ENCODE results near the gene FAAP100.

The FAAP100 gene

GRCh38 chr17:81516439-81516838, 35.7 kb downstream of the FAAP100 start:
- H4K20me1 ChIP-seq (ENCODE audit: insufficient read depth, low read length, poor library complexity, severe bottlenecking), result peaks cover 38% of the 10 kb centered on the region
- H3K9me2 ChIP-seq (replicated peaks; ENCODE audit: low read depth, low read length), result no peaks in the 10 kb centered on the region
- peak overlapping the region; percentile 94 for H3K4me2 ChIP-seq (ENCODE audit: low read depth, low read length, poor library complexity, severe bottlenecking)
- peak overlapping the region; percentile 95 for H3K9ac ChIP-seq (ENCODE audit: low read depth, low read length, poor library complexity, severe bottlenecking)
- H3K4me3 ChIP-seq (ENCODE audit: low read length, poor library complexity, severe bottlenecking), result peak overlapping the region; percentile 76
- peaks cover 10% of the 10 kb centered on the region for H3F3A ChIP-seq (ENCODE audit: low read depth)
- H3K79me2 ChIP-seq (ENCODE audit: insufficient read depth, low read length), result peaks cover 62% of the 10 kb centered on the region
- H3K9me3 ChIP-seq (ENCODE audit: insufficient read depth, low read depth, low read length), result no peaks in the 10 kb centered on the region
- no peak for TF ChIP-seq CTCF (conservative IDR thresholded peaks at IDR 0.05; ENCODE audit: low read length)
- H3K27me3 ChIP-seq (ENCODE audit: insufficient read depth, low read length, poor library complexity, severe bottlenecking), result peaks cover 11% of the 10 kb centered on the region
- H2AFZ ChIP-seq (ENCODE audit: low read length), result no peak overlapping the region
- peaks cover 9% of the 10 kb centered on the region for H3K36me3 ChIP-seq (ENCODE audit: insufficient read depth, low read length)
- peaks cover 41% of the 10 kb centered on the region for H3K4me1 ChIP-seq (ENCODE audit: insufficient read depth, low read length, poor library complexity, severe bottlenecking)

- no peak for TF ChIP-seq CTCF (conservative IDR thresholded peaks at IDR 0.05; ENCODE audit: low read length)
- no peak for TF ChIP-seq EZH2phosphoT487 (IDR thresholded peaks at IDR 0.05; ENCODE audit: borderline replicate concordance)
- no peaks in the 10 kb centered on the region for H3K9me3 ChIP-seq (ENCODE audit: insufficient read depth, low read depth, low read length)
- peaks cover 18% of the 10 kb centered on the region for H3K36me3 ChIP-seq (ENCODE audit: insufficient read depth, low read length)
- peak overlapping the region; percentile 94 for H3K4me2 ChIP-seq (ENCODE audit: low read depth, low read length, poor library complexity, severe bottlenecking)
- no peaks in the 10 kb centered on the region for H3K9me2 ChIP-seq (replicated peaks; ENCODE audit: low read depth, low read length)
- H3K9ac ChIP-seq (ENCODE audit: low read depth, low read length, poor library complexity, severe bottlenecking), result peak overlapping the region; percentile 95
- peaks cover 20% of the 10 kb centered on the region for H3K27me3 ChIP-seq (ENCODE audit: insufficient read depth, low read length, poor library complexity, severe bottlenecking)
- peaks cover 8% of the 10 kb centered on the region for H3F3A ChIP-seq (ENCODE audit: low read depth)
- peaks cover 41% of the 10 kb centered on the region for H3K4me1 ChIP-seq (ENCODE audit: insufficient read depth, low read length, poor library complexity, severe bottlenecking)
- H2AFZ ChIP-seq (ENCODE audit: low read length), result no peak overlapping the region
- peaks cover 47% of the 10 kb centered on the region for H4K20me1 ChIP-seq (ENCODE audit: insufficient read depth, low read length, poor library complexity, severe bottlenecking)
- H3K4me3 ChIP-seq (ENCODE audit: low read length, poor library complexity, severe bottlenecking), result peak overlapping the region; percentile 76
- peaks cover 70% of the 10 kb centered on the region for H3K79me2 ChIP-seq (ENCODE audit: insufficient read depth, low read length)
Measured at GRCh38 chr17:81515530-81516041, 36.6 kb downstream of the FAAP100 start.

- Histone ChIP-seq H3K79me2 (ENCODE audit: insufficient read depth, low read length) (peaks cover 77% of the 10 kb centered on the region), H3K27me3 (ENCODE audit: insufficient read depth, low read length, poor library complexity, severe bottlenecking) (peaks cover 26% of the 10 kb centered on the region), H3K36me3 (ENCODE audit: insufficient read depth, low read length) (peaks cover 24% of the 10 kb centered on the region), H3K9me2 (replicated peaks; ENCODE audit: low read depth, low read length) (no peaks in the 10 kb centered on the region), H2AFZ (ENCODE audit: low read length) (no peak overlapping the region), H3F3A (ENCODE audit: low read depth) (peaks cover 5% of the 10 kb centered on the region), H3K9me3 (ENCODE audit: insufficient read depth, low read depth, low read length) (no peaks in the 10 kb centered on the region), H3K4me2 (ENCODE audit: low read depth, low read length, poor library complexity, severe bottlenecking) (peak overlapping the region; percentile 94), H3K4me1 (ENCODE audit: insufficient read depth, low read length, poor library complexity, severe bottlenecking) (peaks cover 43% of the 10 kb centered on the region), H3K4me3 (ENCODE audit: low read length, poor library complexity, severe bottlenecking) (peak overlapping the region; percentile 76), H3K9ac (ENCODE audit: low read depth, low read length, poor library complexity, severe bottlenecking) (peak overlapping the region; percentile 95), H4K20me1 (ENCODE audit: insufficient read depth, low read length, poor library complexity, severe bottlenecking) (peaks cover 53% of the 10 kb centered on the region)
- no peak for TF ChIP-seq EZH2phosphoT487 (IDR thresholded peaks at IDR 0.05; ENCODE audit: borderline replicate concordance)
- no peak for TF ChIP-seq CTCF (conservative IDR thresholded peaks at IDR 0.05; ENCODE audit: low read length)
Measured at GRCh38 chr17:81514739-81515529, 37.2 kb downstream of the FAAP100 start.

Measured in Loucy (cell line).